H9 (cell line): ENCODE results near the gene TRPC4AP. TPM values are rescaled to one million over a fixed set of nuclear protein-coding genes. Genes with fewer than 3 reads are reported as not detected.

Experiments used
- DNase-seq: peaks from one replicate; pipeline ENCODE4 v3.0.0-alpha.2; 2017
- H2AFZ ChIP-seq: one replicate; pipeline ENCODE4 v1.6.1; 2013; ENCODE audit warnings: mild to moderate bottlenecking, low read length, control low read depth, moderate library complexity
- H2AK5ac ChIP-seq: 2 replicates; pipeline ENCODE4 v1.6.1; 2013; ENCODE audit warnings: low read length, control low read depth, mixed read lengths; ENCODE audit not compliant: insufficient read length
- H2BK120ac ChIP-seq: one replicate; pipeline ENCODE4 v1.6.1; 2013; ENCODE audit warnings: low read depth, mild to moderate bottlenecking, low read length, control low read depth, inconsistent platforms; ENCODE audit not compliant: poor library complexity, severe bottlenecking
- H2BK12ac ChIP-seq: 2 replicates; pipeline ENCODE4 v1.6.1; 2013; ENCODE audit warnings: low read length, control low read depth, mixed read lengths, low read depth; ENCODE audit not compliant: insufficient read length
- H2BK15ac ChIP-seq: 2 replicates; pipeline ENCODE4 v1.6.1; 2013; ENCODE audit warnings: low read depth, low read length, control low read depth
- H2BK20ac ChIP-seq: one replicate; pipeline ENCODE4 v1.6.1; 2013; ENCODE audit warnings: low read depth, mild to moderate bottlenecking, low read length, control low read depth, inconsistent platforms; ENCODE audit not compliant: poor library complexity, severe bottlenecking
- H2BK5ac ChIP-seq: 2 replicates; pipeline ENCODE4 v1.6.1; 2013; ENCODE audit warnings: low read length, control low read depth, mixed read lengths; ENCODE audit not compliant: insufficient read length
- H3K14ac ChIP-seq: 2 replicates; pipeline ENCODE4 v1.6.1; 2013; ENCODE audit warnings: low read length, control low read depth; ENCODE audit not compliant: insufficient read depth
- H3K18ac ChIP-seq: 2 replicates; pipeline ENCODE4 v1.6.1; 2013; ENCODE audit warnings: low read depth, mild to moderate bottlenecking, mixed read lengths, low read length, control low read depth; ENCODE audit not compliant: insufficient read length
- H3K23ac ChIP-seq: 2 replicates; pipeline ENCODE4 v1.6.1; 2013; ENCODE audit warnings: low read length, control low read depth, mixed read lengths, low read depth; ENCODE audit not compliant: insufficient read length
- H3K23me2 ChIP-seq: 2 replicates; pipeline ENCODE4 v1.6.1; 2013; ENCODE audit warnings: low read depth, mild to moderate bottlenecking, mixed read lengths, low read length, control low read depth; ENCODE audit not compliant: insufficient read length, poor library complexity, severe bottlenecking
- H3K27ac ChIP-seq: 2 replicates; pipeline ENCODE4 v1.5.1; 2013; ENCODE audit warnings: low read length, control low read depth, mixed read lengths, low read depth; ENCODE audit not compliant: insufficient read length
- H3K27me3 ChIP-seq: 2 replicates; pipeline ENCODE4 v1.6.1; 2013; ENCODE audit warnings: low read length, control low read depth, inconsistent platforms; ENCODE audit not compliant: insufficient read depth
- H3K4ac ChIP-seq: 2 replicates; pipeline ENCODE4 v1.6.1; 2013; ENCODE audit warnings: low read depth, mild to moderate bottlenecking, control low read depth, inconsistent platforms, low read length, moderate library complexity
- H3K4me1 ChIP-seq: 2 replicates; pipeline ENCODE4 v1.6.1; 2013; ENCODE audit warnings: low read length, control low read depth, inconsistent platforms; ENCODE audit not compliant: insufficient read depth
- H3K4me2 ChIP-seq: 2 replicates; pipeline ENCODE4 v1.6.1; 2013; ENCODE audit warnings: low read length, control low read depth, mixed read lengths; ENCODE audit not compliant: insufficient read length, insufficient read depth
- H3K56ac ChIP-seq: 2 replicates; pipeline ENCODE4 v1.6.1; 2013; ENCODE audit warnings: low read depth, mild to moderate bottlenecking, mixed read lengths, low read length, control low read depth; ENCODE audit not compliant: insufficient read length
- H3K79me1 ChIP-seq: 2 replicates; pipeline ENCODE4 v1.6.1; 2013; ENCODE audit warnings: low read depth, mild to moderate bottlenecking, moderate library complexity, low read length, control low read depth, inconsistent platforms; ENCODE audit not compliant: insufficient read depth, poor library complexity, severe bottlenecking
- H3K79me2 ChIP-seq: 2 replicates; pipeline ENCODE4 v1.6.1; 2013; ENCODE audit warnings: low read length, control low read depth, inconsistent platforms; ENCODE audit not compliant: insufficient read depth
- H3K9ac ChIP-seq: 2 replicates; pipeline ENCODE4 v1.6.1; 2013; ENCODE audit warnings: low read length, control low read depth, mixed read lengths; ENCODE audit not compliant: insufficient read length; ENCODE audit errors: extremely low read depth
- H3K9me3 ChIP-seq: one replicate; pipeline ENCODE4 v1.6.1; 2013; ENCODE audit warnings: low read depth, low read length, inconsistent platforms; ENCODE audit not compliant: control insufficient read depth
- H3T11ph ChIP-seq: one replicate; pipeline ENCODE4 v1.6.1; 2013; ENCODE audit warnings: mild to moderate bottlenecking, low read length, control low read depth, inconsistent platforms
- H4K20me1 ChIP-seq: one replicate; pipeline ENCODE4 v1.6.1; 2013; ENCODE audit not compliant: control insufficient read depth, insufficient read length, insufficient read depth
- H4K5ac ChIP-seq: 2 replicates; pipeline ENCODE4 v1.6.1; 2013; ENCODE audit warnings: low read depth, mild to moderate bottlenecking, mixed read lengths, low read length, control low read depth; ENCODE audit not compliant: insufficient read length
- H4K8ac ChIP-seq: replicated peaks from 2 replicates; pipeline ENCODE4 v1.6.1; 2013; ENCODE audit warnings: low read length, control low read depth, mixed read lengths, low read depth; ENCODE audit not compliant: insufficient read length
- H4K91ac ChIP-seq: 2 replicates; pipeline ENCODE4 v1.6.1; 2013; ENCODE audit warnings: low read depth, mild to moderate bottlenecking, moderate library complexity, mixed read lengths, low read length, control low read depth; ENCODE audit not compliant: insufficient read length
- H3K27ac Mint-ChIP-seq, 3 experiments: 2 replicates in 2 of 3; 3 replicates in 1 of 3; pipeline ENCODE4 v1.8.0; 2020 to 2021; ENCODE audit warnings: mixed read lengths in 3 of 3, mild to moderate bottlenecking in 1 of 3, moderate library complexity in 1 of 3
- H3K27me3 Mint-ChIP-seq: 2 replicates; pipeline ENCODE4 v1.8.0; 2021; ENCODE audit warnings: low read depth, mild to moderate bottlenecking, moderate library complexity, mixed read lengths
- H3K36me3 Mint-ChIP-seq, 3 experiments: 2 replicates in 2 of 3; 3 replicates in 1 of 3; pipeline ENCODE4 v1.8.0; 2020 to 2021; ENCODE audit warnings: low read depth in 3 of 3, mixed read lengths in 3 of 3; ENCODE audit not compliant: insufficient read depth in 1 of 3
- H3K4me1 Mint-ChIP-seq, 2 experiments: 2 replicates each; pipeline ENCODE4 v1.8.0; 2020; ENCODE audit warnings: mixed read lengths in 2 of 2
- H3K4me3 Mint-ChIP-seq, 2 experiments: 2 replicates in 1 of 2; 3 replicates in 1 of 2; pipeline ENCODE4 v1.8.0; 2020 to 2021; ENCODE audit warnings: mild to moderate bottlenecking in 2 of 2, mixed read lengths in 2 of 2, moderate library complexity in 1 of 2
- H3K9me3 Mint-ChIP-seq, 2 experiments: 2 replicates in 1 of 2; 3 replicates in 1 of 2; pipeline ENCODE4 v1.8.0; 2020; ENCODE audit warnings: mild to moderate bottlenecking in 2 of 2, mixed read lengths in 2 of 2, moderate library complexity in 1 of 2
- CTCF ChIP-seq: fragments of 200-600 bp; sonication (generic); conservative IDR thresholded peaks from 3 replicates; pipeline ENCODE4 v1.8.0; 2021; ENCODE audit warnings: antibody characterized with exemption, mild to moderate bottlenecking
- WGBS: extraction: QIAGEN DNeasy Blood & Tissue Kit; methylation state at CpG from one replicate; pipeline ENCODE4 v1.1.7; 2013; ENCODE audit warnings: missing lambda C conversion rate, low lambda C conversion rate, mixed read lengths; ENCODE audit not compliant: insufficient read length; ENCODE audit errors: extremely low coverage; 5-methylcytosine and 5-hydroxymethylcytosine counted together
- total RNA-seq: library from RNA; stranded (reverse); gene quantifications from 2 replicates; pipeline ENCODE4 v1.2.1, GENCODE V29; 2021

The TRPC4AP gene
- total RNA-seq, 1 experiment from 2014 or later, result 93.9 TPM

DNA sequence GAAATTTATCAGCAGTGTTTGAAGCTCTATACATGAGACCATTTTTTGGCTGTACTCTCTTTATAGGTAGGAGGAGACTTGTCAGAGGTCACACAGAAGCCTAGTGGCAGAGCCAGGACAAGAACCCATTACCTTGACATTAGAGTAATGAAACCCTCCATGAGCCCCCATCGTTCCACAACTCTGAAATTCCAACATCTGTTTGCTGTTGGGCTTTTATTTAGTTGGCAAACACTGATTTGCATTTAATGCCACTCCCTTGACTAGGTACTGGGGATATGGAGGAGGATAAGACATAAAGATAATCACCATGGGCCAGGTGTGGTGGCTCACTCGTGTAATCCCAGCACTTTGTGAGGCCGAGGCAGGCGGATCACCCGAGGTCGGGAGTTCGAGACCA is 138.6 kb downstream of the TRPC4AP start:
- Mint-ChIP-seq H3K36me3 (peaks cover 1 to 9% (median 5%) of the 10 kb centered on the region in 3 experiments; a peak in 4 of 7 replicates), H3K27me3 (no peaks in the 10 kb centered on the region; the same call in none of the 2 replicates), H3K27ac (no peak overlapping the region), H3K9me3 (no peaks in the 10 kb centered on the region; a peak in 1 of 5 replicates), H3K4me1 (peaks cover 40 to 46% of the 10 kb centered on the region in 2 experiments), H3K4me3 (peak overlapping the region in 1 of 2 experiments; percentile 27; a peak in 1 of 5 replicates)
- Histone ChIP-seq H2AFZ (no peak overlapping the region), H3T11ph (no peak overlapping the region), H2BK12ac (no peak overlapping the region), H2BK5ac (no peak overlapping the region), H3K79me1 (no peaks in the 10 kb centered on the region), H3K4me1 (no peaks in the 10 kb centered on the region), H3K23me2 (peaks cover 5% of the 10 kb centered on the region), H3K4ac (no peak overlapping the region), H3K9me3 (no peaks in the 10 kb centered on the region), H4K5ac (no peak overlapping the region), H3K23ac (no peak overlapping the region), H3K56ac (no peak overlapping the region), H3K27ac (no peak overlapping the region), H3K18ac (no peak overlapping the region), H3K14ac (no peak overlapping the region), H3K9ac (no peak overlapping the region), H3K4me2 (no peak overlapping the region), H2BK20ac (no peak overlapping the region), H2BK15ac (no peak overlapping the region), H3K79me2 (no peaks in the 10 kb centered on the region), H4K20me1 (no peaks in the 10 kb centered on the region), H4K8ac (no peak overlapping the region), H4K91ac (no peak overlapping the region), H3K27me3 (no peaks in the 10 kb centered on the region), H2BK120ac (no peak overlapping the region), H2AK5ac (no peak overlapping the region)
- TF ChIP-seq CTCF, result no peak
- no peak for DNase-seq
- no CpG with 5 or more reads among the region's 7 CpGs for WGBS
